Calu3 (cell line): Measurements from ENCODE around the gene RPH3AL. TPM values are rescaled to one million over a fixed set of nuclear protein-coding genes. Genes with fewer than 3 reads are reported as not detected.

Experiments
- BruUV-seq: library from RNA; stranded (reverse); fragments of 400-500 nt; replicated peaks from 2 replicates; lab custom pipeline; 2021; lab: Mats Ljungman, UMichigan
- CTCF ChIA-PET: fragments of 300-600 bp; sonication (Branson Sonifier 250); formaldehyde crosslinking; loops from one replicate; lab custom pipeline; 2022; ENCODE audit warnings: antibody characterized with exemption; lab: Charles Lee
- DNase-seq: peaks from one replicate; pipeline ENCODE4 v3.0.0; 2022
- H3K27ac Mint-ChIP-seq: one replicate; pipeline ENCODE4 v1.8.0; 2022; ENCODE audit warnings: mixed read lengths; ENCODE audit not compliant: unreplicated experiment
- H3K27me3 Mint-ChIP-seq: one replicate; pipeline ENCODE4 v1.8.0; 2022; ENCODE audit warnings: mixed read lengths; ENCODE audit not compliant: unreplicated experiment
- H3K36me3 Mint-ChIP-seq: one replicate; pipeline ENCODE4 v1.8.0; 2022; ENCODE audit warnings: mild to moderate bottlenecking, moderate library complexity, mixed read lengths; ENCODE audit not compliant: insufficient read depth, unreplicated experiment
- H3K4me1 Mint-ChIP-seq: one replicate; pipeline ENCODE4 v1.8.0; 2022; ENCODE audit warnings: mild to moderate bottlenecking, low read depth, mixed read lengths; ENCODE audit not compliant: unreplicated experiment
- H3K4me3 Mint-ChIP-seq: one replicate; pipeline ENCODE4 v1.8.0; 2022; ENCODE audit warnings: mild to moderate bottlenecking, low read depth, moderate library complexity, mixed read lengths; ENCODE audit not compliant: unreplicated experiment
- H3K9me3 Mint-ChIP-seq: one replicate; pipeline ENCODE4 v1.8.0; 2022; ENCODE audit warnings: low read depth, mixed read lengths; ENCODE audit not compliant: unreplicated experiment
- CTCF ChIP-seq: fragments of 200-600 bp; IDR thresholded peaks from one replicate; pipeline ENCODE4 v1.8.0; 2022; ENCODE audit warnings: antibody characterized with exemption; ENCODE audit not compliant: unreplicated experiment
- intact Hi-C: fragments of 100-400 bp; cut with micrococcal nuclease; formaldehyde crosslinking; loops from one replicate; pipeline ENCODE4 v1.10.0; 2022; ENCODE audit not compliant: unreplicated experiment
- total RNA-seq: library from RNA; stranded (reverse); gene quantifications from 2 replicates; pipeline ENCODE4 v1.2.3, GENCODE V29; 2022

RPH3AL gene
- total RNA-seq, 1 experiment from 2014 or later: 14.1 TPM

- Mint-ChIP-seq H3K27me3 (no peaks in the 10 kb centered on the region), H3K9me3 (no peaks in the 10 kb centered on the region), H3K4me1 (no peaks in the 10 kb centered on the region), H3K36me3 (no peaks in the 10 kb centered on the region), H3K27ac (no peak overlapping the region), H3K4me3 (no peak overlapping the region)
- CTCF ChIA-PET: no interaction called here
- DNase-seq: no peak
- intact Hi-C loops: no loop called here
- TF ChIP-seq CTCF: no peak
- BruUV-seq: no TSS peak
Measured at GRCh38 chr17:263773-264172, 88.8 kb downstream of the RPH3AL start.

GRCh38 chr17:263271-263670 lies 89.3 kb downstream of the RPH3AL start:
- no peaks in the 10 kb centered on the region for H3K9me3 Mint-ChIP-seq
- H3K36me3 Mint-ChIP-seq: peaks cover under 1% of the 10 kb centered on the region
- DNase-seq: no peak
- no peak overlapping the region for H3K27ac Mint-ChIP-seq
- intact Hi-C loops: no loop called here
- CTCF ChIA-PET: no interaction called here
- H3K27me3 Mint-ChIP-seq: no peaks in the 10 kb centered on the region
- no peak for TF ChIP-seq CTCF
- no peaks in the 10 kb centered on the region for H3K4me1 Mint-ChIP-seq
- H3K4me3 Mint-ChIP-seq: no peak overlapping the region
- no TSS peak for BruUV-seq

GRCh38 chr17:261635-262034 lies 91.0 kb downstream of the RPH3AL start:
- no peak overlapping the region for H3K4me3 Mint-ChIP-seq

GRCh38 chr17:260944-261343 lies 91.7 kb downstream of the RPH3AL start:
- Mint-ChIP-seq H3K27me3 (no peaks in the 10 kb centered on the region), H3K9me3 (no peaks in the 10 kb centered on the region), H3K27ac (no peak overlapping the region), H3K36me3 (peaks cover 4% of the 10 kb centered on the region), H3K4me3 (no peak overlapping the region), H3K4me1 (no peaks in the 10 kb centered on the region)
- no peak for DNase-seq
- no TSS peak for BruUV-seq
- CTCF ChIA-PET: no interaction called here
- no peak for TF ChIP-seq CTCF
- intact Hi-C loops: no loop called here

More at GRCh38 chr17:261635-262034, 91.0 kb downstream of the RPH3AL start:
- intact Hi-C loops: no loop called here
- no peak overlapping the region for H3K27ac Mint-ChIP-seq
- peaks cover 4% of the 10 kb centered on the region for H3K36me3 Mint-ChIP-seq
- H3K27me3 Mint-ChIP-seq: no peaks in the 10 kb centered on the region
- no peaks in the 10 kb centered on the region for H3K4me1 Mint-ChIP-seq
- no TSS peak for BruUV-seq
- TF ChIP-seq CTCF: no peak
- DNase-seq: no peak
- H3K9me3 Mint-ChIP-seq: no peaks in the 10 kb centered on the region
- CTCF ChIA-PET: no interaction called here
